ENCODE measurements around the gene SLC1A2. TPM values are rescaled to one million over a fixed set of nuclear protein-coding genes. Genes with fewer than 3 reads are reported as not detected.

Gene SLC1A2
- total RNA-seq, 4 donors from 2014 or later: 0.17 to 0.69 (median 0.37) TPM

- Histone ChIP-seq H3K36me3 (no peaks in the 10 kb centered on the region), H3K27me3 (peaks cover 0 to 57% (median 28%) of the 10 kb centered on the region in 4 donors), H3K4me1 (peaks cover 13 to 27% (median 26%) of the 10 kb centered on the region in 4 donors), H3K27ac (replicated peaks in 1 of 4) (no peak overlapping the region), H3K9me3 (no peaks in the 10 kb centered on the region), H3K4me3 (peak overlapping the region; percentile 49 to 63 (median 56))
- WGBS: 16% methylated on average over 31 of the region's 69 CpGs
- TF ChIP-seq POLR2A (IDR thresholded peaks at IDR 0.05; ENCODE audit: low read depth): no peak
- TF ChIP-seq CTCF (IDR thresholded peaks at IDR 0.05): no peak
- TF ChIP-seq EP300 (IDR thresholded peaks at IDR 0.05): no peak
- intact Hi-C loops (cut with DNase I): no loop called here
- DNase-seq (ENCODE audit: extremely low spot score): no peak
Observed at GRCh38 chr11:35418282-35419183, 825 bp downstream of the SLC1A2 start.

GRCh38 chr11:35415487-35415886, 3.9 kb downstream of the SLC1A2 start:
- no peak overlapping the region for H3K4me3 ChIP-seq
- 72% methylated on average over 2 of the region's 2 CpGs for WGBS
- DNase-seq (ENCODE audit: extremely low spot score): no peak
- peaks cover 0 to 52% (median 26%) of the 10 kb centered on the region in 4 donors for H3K27me3 ChIP-seq
- no peak overlapping the region for H3K27ac ChIP-seq (replicated peaks in 1 of 4)
- TF ChIP-seq POLR2A (IDR thresholded peaks at IDR 0.05; ENCODE audit: low read depth): no peak
- TF ChIP-seq POLR2AphosphoS5 (IDR thresholded peaks at IDR 0.05): no peak
- no peak for TF ChIP-seq CTCF (IDR thresholded peaks at IDR 0.05)
- TF ChIP-seq EP300 (IDR thresholded peaks at IDR 0.05): no peak
- intact Hi-C loops (cut with DNase I): no loop called here
- no peaks in the 10 kb centered on the region for H3K36me3 ChIP-seq
- no peaks in the 10 kb centered on the region for H3K9me3 ChIP-seq
- peaks cover 13 to 26% (median 25%) of the 10 kb centered on the region in 4 donors for H3K4me1 ChIP-seq

GRCh38 chr11:35414776-35415175, 4.6 kb downstream of the SLC1A2 start:
- TF ChIP-seq EP300 (IDR thresholded peaks at IDR 0.05) (no peak), CTCF (IDR thresholded peaks at IDR 0.05) (no peak), POLR2AphosphoS5 (IDR thresholded peaks at IDR 0.05) (no peak), POLR2A (IDR thresholded peaks at IDR 0.05; ENCODE audit: low read depth) (no peak)
- no peaks in the 10 kb centered on the region for H3K9me3 ChIP-seq
- no peak for DNase-seq (ENCODE audit: extremely low spot score)
- no peaks in the 10 kb centered on the region for H3K36me3 ChIP-seq
- WGBS: 58% methylated on average over 2 of the region's 2 CpGs
- H3K27me3 ChIP-seq: peaks cover 0 to 45% (median 22%) of the 10 kb centered on the region in 4 donors
- H3K4me3 ChIP-seq: no peak overlapping the region
- no peak overlapping the region for H3K27ac ChIP-seq (replicated peaks in 1 of 4)
- intact Hi-C loops (cut with DNase I): loop anchor here (5.0 kb wide), 1 partner anchor 827 kb away; no protein-coding TSS in a partner anchor
- peaks cover 12 to 19% (median 18%) of the 10 kb centered on the region in 4 donors for H3K4me1 ChIP-seq

- Histone ChIP-seq H3K27me3 (peaks cover 0 to 40% (median 18%) of the 10 kb centered on the region in 4 donors), H3K4me3 (no peak overlapping the region), H3K4me1 (peaks cover 9 to 14% (median 13%) of the 10 kb centered on the region in 4 donors), H3K27ac (replicated peaks in 1 of 4) (no peak overlapping the region), H3K9me3 (no peaks in the 10 kb centered on the region), H3K36me3 (no peaks in the 10 kb centered on the region)
- TF ChIP-seq EP300 (IDR thresholded peaks at IDR 0.05) (no peak), POLR2A (IDR thresholded peaks at IDR 0.05; ENCODE audit: low read depth) (no peak), CTCF (IDR thresholded peaks at IDR 0.05) (no peak), POLR2AphosphoS5 (IDR thresholded peaks at IDR 0.05) (no peak)
- intact Hi-C loops (cut with DNase I): loop anchor here (5.0 kb wide), 1 partner anchor 827 kb away; no protein-coding TSS in a partner anchor
- 74% methylated on average over 6 of the region's 6 CpGs for whole genome bisulfite sequencing
- no peak for DNase-seq (ENCODE audit: extremely low spot score)
Observed at GRCh38 chr11:35414311-35414710, 5.0 kb downstream of the SLC1A2 start.
